Activated CD8-positive, alpha-beta memory T cell treated with anti-CD3 and anti-CD28 coated beads for 36 hours (primary cell): Measurements from ENCODE around the gene PRDX3. TPM values are rescaled to one million over a fixed set of nuclear protein-coding genes. Genes with fewer than 3 reads are reported as not detected.
"Not testable (repeated sequence)": the region's sequence is repeated elsewhere in the genome, so short reads cannot be mapped to it uniquely, and the experiment has no call there.

Experiments used
- CTCF ChIA-PET: fragments of 350-600 bp; sonication (Branson Sonifier 250); formaldehyde crosslinking; loops from one replicate; lab custom pipeline; 2021; ENCODE audit warnings: antibody characterized with exemption; lab: Charles Lee
- POLR2A ChIA-PET: fragments of 350-600 bp; sonication (Branson Sonifier 250); formaldehyde crosslinking; loops from one replicate; lab custom pipeline; 2021; ENCODE audit warnings: antibody characterized with exemption; lab: Charles Lee
- total RNA-seq, 2 experiments: library from RNA; stranded (reverse); gene quantifications; one replicate each; pipeline ENCODE4 v1.2.3, GENCODE V29; 2021

PRDX3 gene
- total RNA-seq, 2 experiments from 2014 or later: 216 to 217 TPM

DNA sequence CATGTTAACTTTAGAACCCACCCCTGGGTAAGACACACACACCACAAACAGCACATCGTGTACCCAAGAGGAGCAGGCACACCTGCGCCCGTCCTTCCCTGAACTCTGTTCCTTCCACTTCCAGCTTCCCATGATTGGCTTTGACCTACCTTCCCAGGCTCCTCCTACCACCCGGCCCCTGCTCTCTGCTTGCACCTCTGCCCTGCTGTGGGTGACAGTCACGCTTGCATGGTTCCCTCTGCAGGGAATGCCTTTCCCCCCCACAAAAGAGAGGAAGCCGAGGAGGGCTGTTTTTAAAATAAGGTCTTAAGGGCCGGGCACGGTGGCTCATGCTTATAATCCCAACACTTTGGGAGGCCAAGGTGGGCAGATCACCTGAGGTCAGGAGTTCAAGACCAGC is 29.5 kb downstream of the PRDX3 start:
- POLR2A ChIA-PET: no interaction called here
- CTCF ChIA-PET: no interaction called here

DNA sequence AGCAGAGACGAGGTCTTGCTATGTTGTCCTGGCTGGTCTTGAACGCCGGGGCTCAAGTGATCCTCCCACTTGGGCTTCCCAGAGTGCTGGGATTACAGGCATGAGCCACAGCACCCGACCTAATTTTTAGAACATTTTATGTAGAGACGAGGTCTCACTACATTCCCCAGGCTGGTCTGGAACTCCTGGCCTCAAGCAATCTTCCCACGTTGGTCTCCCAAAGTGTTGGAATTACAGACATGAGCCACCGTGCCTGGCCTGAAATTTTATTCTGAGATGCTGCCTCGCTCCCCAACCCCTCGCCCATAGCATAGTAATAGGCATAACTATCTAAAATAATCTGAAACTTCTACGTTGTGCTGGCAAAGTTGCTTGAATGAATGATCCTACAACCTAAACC is 35.0 kb downstream of the PRDX3 start:
- ChIA-PET CTCF (no interaction called here), POLR2A (no interaction called here)

DNA sequence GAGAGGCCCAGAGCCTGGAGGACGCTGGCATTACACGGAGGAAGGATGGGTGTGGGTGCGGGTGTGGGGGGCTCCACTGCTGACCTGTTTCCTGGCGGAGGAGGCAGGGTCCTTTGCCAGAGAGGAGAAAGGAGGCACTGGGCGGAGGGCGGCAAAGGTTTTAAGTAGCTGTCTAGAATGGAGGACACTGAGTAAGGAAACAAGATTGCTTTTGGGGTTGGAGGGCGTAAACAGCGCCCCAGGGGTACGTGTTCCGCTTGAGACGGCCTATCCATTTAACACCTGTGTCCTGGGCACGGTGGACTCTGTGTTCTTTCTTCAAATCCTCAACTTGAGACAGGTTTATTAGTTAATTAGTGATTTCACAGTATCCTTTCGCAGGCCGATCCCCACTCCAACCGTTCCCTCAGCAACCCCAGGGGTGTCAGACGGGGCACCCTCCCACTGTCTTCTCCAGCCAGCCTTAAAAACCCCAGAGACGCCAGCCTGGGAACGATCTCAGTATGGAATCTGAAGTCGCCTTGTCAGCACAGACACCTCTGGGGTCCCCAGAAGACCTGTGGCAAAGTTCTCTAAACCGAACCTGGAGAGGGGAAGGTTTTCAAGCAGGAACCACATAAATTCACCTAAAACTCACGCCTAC is 37.9 kb downstream of the PRDX3 start:
- ChIA-PET CTCF (no interaction called here), POLR2A (no interaction called here)

DNA sequence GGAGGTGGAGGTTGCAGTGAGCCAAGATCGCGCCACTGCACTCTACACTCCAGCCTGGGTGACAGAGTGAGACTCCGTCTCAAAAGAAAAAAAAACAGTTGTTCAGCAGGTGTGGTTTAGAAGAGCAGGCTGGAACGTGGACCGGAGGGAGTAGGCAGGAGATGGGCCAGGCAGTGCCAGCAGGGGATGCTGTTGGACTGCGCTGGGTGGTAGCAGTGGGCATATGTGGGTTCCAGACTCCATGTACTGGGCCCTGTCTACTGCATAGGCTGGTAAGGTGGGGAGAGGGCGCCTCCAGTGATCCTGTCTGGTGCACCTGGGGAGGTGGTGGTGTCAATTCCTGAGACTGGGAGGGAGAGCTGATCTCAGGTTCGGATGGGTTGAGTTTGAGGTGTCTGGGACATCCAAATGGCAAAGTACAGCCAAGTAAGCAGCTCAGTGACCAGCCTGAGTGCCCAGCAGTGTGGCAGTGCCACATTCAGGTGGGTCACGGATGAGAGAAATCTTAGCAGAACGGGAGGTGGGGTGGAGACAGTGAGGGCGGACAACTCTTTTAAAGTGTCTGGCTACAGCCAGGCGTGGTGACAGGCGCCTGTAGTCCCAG is 39.0 kb downstream of the PRDX3 start:
- POLR2A ChIA-PET: no interaction called here
- CTCF ChIA-PET: no interaction called here

DNA sequence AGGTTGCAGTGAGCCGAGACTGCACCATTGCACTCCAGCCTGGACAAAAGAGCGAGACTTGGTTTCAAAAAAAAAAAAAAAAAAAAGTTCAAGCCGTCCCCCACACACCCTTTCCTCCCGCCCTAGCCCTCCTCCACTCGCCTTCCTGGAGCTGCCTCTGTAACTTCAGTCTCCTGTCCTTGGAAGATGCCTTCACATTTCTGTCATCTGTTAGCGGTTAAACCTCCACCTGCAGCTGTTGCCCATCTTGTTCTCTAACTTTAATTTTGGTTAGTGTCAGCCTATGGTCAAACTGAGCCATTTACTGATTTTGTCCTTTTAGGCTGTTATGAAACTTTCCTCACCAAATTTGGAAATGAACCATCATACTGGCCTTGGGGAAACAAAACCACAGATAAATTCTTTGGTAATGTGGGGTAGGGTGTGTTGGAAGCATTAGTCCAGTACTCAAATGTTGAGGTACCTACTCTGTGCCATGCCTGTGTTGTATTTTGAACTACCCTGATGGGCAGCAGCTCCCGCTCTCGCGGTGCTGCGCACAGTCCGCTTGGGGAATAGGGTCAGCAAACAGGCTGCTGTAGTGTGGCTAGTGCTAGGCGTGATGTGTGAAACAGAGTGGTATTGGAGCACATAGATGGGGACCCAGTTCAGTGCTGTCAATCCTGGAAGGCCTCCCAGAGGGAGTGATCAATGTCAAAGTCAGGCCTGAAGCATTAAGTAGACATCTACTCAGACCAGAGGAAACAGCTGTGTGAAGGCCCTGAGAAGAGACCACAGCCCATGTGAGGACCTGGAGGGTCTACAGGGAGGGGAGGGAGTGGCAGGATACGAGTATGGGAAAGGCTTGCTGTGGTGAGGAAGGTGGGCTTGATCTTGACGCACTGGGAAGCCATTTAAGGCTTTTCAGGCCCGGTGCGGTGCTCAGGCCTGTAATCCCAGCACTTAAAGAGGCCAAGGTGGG is 40.0 kb downstream of the PRDX3 start:
- ChIA-PET CTCF (interaction anchor here (0.6 to 0.7 kb wide), 4 partner anchors 46 to 404 kb away, joined by 3 to 6 read pairs (median 3); partner anchors contain the start of gene RGS10), POLR2A (interaction anchor here (0.7 to 0.8 kb wide), 2 partner anchors 37 to 38 kb away, joined by 3 to 9 read pairs; no protein-coding TSS in a partner anchor)

DNA sequence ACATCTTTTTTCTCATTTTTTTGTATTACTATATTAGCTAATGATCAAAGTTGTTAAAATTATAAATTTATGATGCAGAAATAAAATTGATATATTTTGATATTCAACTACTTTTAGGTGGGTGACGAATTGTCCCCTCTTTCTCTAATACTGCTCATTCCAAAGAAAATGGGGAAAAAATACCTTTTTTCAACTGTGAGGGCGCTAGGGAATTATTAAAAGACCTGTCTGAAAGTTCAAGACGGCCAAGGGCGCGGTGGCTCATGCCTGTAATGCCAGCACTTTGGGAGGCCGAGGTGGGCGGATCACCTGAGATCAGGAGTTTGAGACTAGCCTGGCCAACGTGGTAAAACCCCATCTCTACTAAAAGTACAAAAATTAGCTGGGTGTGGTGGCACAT is 40.7 kb downstream of the PRDX3 start:
- CTCF ChIA-PET: interaction anchor here (0.7 kb wide), 3 partner anchors 112 to 405 kb away, joined by 3 to 6 read pairs (median 3); partner anchors contain the start of gene RGS10
- POLR2A ChIA-PET: not testable (repeated sequence)

DNA sequence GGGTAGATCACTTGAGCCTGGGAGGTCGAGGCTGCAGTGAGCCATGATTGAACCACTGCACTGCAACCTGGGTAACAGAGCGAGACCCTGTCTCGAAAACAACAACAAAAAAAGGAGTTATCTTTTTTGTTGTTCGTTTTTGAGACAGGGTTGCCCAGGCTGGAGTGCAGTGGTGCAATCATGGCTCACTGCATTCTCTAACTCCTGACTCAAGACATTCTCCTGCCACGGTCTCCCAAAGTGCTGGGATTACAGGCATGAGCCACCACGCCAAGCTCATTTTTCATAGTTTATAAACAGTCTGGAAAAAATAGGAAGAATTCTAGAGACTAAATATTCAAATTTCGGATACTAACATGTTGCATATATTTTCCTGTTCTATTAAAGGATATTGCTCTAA is 42.5 kb downstream of the PRDX3 start:
- POLR2A ChIA-PET: interaction anchor here (0.8 kb wide), 1 partner anchor 43 kb away, joined by 3 read pairs; the partner anchor contains the start of gene PRDX3
- CTCF ChIA-PET: no interaction called here

DNA sequence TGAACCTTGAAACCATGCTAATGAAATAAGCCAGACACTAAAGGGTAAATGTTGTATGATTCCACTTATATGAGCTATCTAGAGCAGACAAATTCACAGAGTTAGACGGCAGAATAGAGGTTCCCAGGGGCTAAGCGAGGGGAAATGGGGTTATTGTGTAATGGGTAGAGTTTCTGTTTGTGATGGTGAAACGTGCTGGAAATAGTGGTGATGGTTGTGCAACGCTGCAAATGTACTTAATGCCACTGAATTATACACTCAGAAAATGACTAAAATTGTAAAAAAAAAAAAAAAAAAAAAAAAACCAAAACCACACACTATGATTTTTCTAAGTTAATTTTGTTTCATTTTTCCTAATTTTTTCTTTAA is 43.1 kb downstream of the PRDX3 start:
- POLR2A ChIA-PET: interaction anchor here (0.7 to 0.8 kb wide), 3 partner anchors 12 to 55 kb away, joined by 3 to 15 read pairs (median 3); partner anchors contain the start of gene PRDX3
- CTCF ChIA-PET: no interaction called here

DNA sequence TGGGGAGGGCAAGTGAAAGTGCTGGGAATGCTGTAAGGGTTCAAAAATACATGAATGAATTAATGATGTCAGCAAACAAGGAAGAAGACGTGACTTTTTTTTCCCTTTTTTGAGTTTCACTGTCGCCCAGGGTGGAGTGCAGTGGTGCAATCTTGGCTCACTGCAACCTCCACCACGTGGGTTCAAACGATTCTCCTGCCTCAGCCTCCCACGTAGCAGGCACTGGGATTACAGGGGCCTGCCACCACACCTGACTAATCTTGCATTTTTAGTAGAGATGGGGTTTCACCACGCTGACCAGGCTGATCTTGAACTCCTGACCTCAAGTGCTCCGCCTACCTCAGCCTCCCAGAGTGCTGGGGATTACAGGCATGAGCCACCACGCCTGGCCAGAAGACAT is 44.7 kb downstream of the PRDX3 start:
- POLR2A ChIA-PET: no interaction called here
- CTCF ChIA-PET: no interaction called here

DNA sequence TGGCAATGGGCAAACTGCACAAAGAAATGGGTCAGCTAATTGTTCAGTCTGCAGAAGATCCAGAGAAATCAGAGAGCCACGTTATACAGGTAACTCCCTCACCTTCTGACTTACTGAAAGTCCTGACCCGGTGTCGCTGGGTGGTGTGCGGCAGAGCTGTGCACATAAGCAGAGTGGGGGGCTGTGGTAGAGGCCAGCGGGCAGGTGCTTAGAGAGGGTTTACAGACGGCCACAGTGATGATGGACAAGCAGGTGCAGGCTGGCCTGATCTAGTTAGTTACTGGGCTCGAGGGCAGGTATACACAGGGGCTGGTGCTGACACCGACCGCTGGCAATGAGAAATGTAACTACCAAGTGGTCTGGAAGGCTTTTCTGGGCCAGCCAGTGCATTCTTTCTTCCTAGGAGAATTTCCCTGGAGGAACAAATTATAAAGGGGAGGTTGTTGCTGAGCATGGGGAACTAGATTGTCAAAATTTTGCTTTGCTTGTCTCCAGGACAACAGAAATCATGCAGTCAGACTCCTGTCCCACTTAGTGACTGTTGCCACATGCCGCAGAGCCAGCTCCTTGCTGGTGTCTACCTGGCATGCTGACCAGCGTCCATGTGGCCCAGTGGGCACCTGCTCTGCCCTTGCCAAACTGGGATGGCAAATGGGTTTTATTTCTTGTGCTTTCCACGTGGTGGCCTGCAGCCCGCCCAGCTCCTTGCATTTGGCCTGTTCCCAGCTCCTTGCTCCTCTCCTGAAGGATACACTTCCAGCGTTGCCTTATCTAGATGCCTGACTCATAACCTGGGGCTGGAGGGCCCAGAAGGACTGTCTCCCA is 45.9 kb downstream of the PRDX3 start:
- CTCF ChIA-PET: interaction anchor here (0.9 to 1.5 kb wide), 2 partner anchors 32 to 44 kb away, joined by 3 read pairs; partner anchors contain the start of gene SFXN4
- POLR2A ChIA-PET: interaction anchor here (0.6 to 1.6 kb wide), 5 partner anchors 9 to 53 kb away, joined by 3 to 10 read pairs (median 9); partner anchors contain the start of genes EIF3A and SFXN4

DNA sequence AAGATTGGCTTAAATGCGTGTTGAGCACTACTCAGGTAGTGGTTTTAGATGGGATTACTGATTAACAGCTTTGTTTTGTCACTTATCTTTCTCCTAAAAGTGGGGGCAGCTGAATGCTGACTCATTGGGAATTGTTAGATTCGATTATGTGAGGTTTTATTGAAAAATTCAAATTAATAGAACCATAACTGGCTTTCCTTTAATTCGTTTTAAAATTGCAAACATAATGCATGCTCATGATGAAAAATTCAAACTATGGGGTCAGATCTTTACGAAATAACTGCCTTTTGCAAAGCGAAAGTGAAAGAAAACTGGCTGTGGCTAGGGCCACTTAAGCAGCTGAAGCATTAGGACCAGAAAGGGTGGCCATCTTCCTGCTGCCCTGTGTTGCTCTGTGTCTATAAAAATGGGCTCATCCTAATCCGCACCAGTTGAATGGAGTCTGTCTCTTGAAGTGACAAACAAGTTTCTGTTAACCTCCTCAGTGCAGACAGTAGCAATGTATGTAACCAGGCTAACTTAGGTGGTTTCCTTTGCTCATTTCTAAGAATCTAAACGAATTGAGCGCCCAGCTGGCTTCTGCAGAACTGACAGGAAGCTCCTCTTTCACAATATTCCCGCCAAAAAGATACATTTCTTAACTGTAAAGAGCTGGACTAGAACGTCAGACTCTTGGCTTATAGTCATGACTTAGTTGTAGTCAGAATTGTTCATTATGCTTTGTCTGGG is 46.9 kb downstream of the PRDX3 start:
- CTCF ChIA-PET: interaction anchor here (0.9 to 1.5 kb wide), 4 partner anchors 27 to 47 kb away, joined by 3 read pairs; partner anchors contain the start of genes DENND10, PRDX3 and SFXN4
- POLR2A ChIA-PET: interaction anchor here (0.5 to 1.6 kb wide), 9 partner anchors 8 to 75 kb away, joined by 3 to 10 read pairs (median 3); partner anchors contain the start of genes DENND10, EIF3A, GRK5 and SFXN4

DNA sequence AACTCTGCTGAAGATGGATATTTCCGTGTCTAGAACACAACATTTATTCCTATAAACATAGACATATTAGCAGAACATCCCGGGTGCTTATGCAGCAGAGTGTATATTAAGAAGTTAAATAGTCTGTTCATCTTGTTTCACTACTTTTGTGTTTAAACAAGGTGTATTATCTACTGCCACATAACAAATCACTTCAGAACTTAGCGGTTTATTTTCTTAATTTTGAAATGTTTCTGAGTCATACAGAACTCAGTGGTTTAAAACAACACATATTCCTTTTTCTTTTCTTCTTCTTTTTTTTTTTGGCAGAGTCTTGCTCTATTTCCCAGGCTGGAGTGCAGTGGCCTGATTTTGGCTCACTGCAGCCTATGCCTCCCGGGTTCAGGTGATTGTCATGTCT is 48.9 kb downstream of the PRDX3 start:
- ChIA-PET CTCF (no interaction called here), POLR2A (no interaction called here)

DNA sequence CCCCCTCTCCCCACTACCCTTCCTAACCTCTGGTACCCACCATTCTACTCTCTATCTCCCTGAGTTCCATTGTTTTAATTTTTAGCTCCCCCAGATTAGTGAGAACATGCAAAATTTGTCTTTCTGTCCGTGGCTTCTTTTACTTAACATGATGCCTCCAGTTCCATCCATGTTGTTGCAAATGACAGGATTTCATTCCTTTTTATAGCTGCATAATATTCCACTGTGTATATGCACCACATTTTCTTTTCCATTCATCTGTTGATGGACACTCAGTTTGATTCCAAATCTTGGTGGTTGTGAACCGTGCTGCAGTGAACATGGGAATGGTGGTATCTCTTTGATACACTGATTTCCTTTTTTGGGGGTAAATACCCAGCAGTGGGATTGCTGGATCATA is 52.7 kb downstream of the PRDX3 start:
- ChIA-PET POLR2A (no interaction called here), CTCF (no interaction called here)

DNA sequence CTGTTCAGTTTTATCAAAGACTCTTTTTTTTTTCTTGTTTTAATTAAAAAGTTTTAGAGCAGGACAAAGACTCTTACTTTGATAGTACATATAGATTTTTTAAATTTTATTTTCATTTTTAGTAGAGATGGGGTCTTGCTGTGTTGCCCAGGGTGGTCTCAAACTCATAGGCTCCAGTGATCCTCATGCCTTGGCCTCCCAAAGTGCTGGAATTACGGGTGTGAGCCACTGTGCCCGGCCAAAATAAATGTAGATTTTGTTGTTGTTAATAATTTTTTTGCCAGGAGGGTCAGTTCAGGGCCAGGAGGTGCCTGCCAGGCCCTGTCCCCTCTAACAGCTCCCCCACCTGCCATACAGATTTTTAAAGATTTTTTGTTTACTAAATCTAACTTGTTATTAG is 57.7 kb downstream of the PRDX3 start:
- ChIA-PET CTCF (no interaction called here), POLR2A (interaction anchor here (1.1 kb wide), 1 partner anchor 37 kb away, joined by 3 read pairs; no protein-coding TSS in a partner anchor)

DNA sequence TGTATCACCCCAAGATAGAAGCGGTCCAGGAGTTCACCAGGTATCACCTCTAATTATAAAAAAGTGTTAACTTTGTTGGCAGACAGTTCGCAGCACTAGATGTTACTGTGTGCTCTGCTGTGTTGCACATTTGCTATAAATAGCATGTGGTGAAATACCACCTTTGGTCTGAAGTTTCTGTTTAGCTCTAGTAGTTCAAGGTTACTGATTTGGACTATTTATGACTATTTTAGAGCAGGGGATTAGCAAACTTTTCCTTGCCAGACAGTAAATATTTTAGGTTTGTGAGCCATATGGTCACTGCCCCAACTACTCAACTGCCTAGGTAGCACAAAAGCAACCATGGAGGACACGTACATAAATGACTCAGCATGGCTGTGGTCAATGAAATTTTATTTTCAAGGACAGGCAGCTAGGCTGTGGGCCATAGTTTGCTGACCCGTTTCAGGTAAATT is 58.2 kb downstream of the PRDX3 start:
- POLR2A ChIA-PET: interaction anchor here (0.6 to 1.1 kb wide), 2 partner anchors 37 to 43 kb away, joined by 3 to 5 read pairs; no protein-coding TSS in a partner anchor
- CTCF ChIA-PET: interaction anchor here (1.3 kb wide), 1 partner anchor 14 kb away, joined by 3 read pairs; no protein-coding TSS in a partner anchor

DNA sequence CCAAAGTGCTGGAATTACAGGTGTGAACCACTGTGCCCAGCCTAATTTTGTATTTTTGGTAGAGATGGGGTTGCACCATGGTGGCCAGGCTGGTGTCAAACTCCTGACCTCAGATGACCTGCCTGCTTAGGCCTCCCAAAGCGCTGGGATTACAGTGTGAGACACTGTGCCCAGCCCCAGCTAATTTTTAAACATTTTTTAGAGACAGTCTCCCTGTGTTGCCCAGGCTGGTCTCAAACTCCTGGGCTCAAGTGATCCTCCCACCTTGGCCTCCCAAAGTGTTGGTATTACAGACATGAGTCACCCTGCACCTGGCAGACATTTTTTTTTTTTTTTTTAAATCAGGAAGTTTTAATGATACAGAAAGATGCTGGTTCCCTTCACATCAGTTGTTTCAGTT is 59.2 kb downstream of the PRDX3 start:
- POLR2A ChIA-PET: interaction anchor here (1.0 kb wide), 1 partner anchor 12 kb away, joined by 3 read pairs; no protein-coding TSS in a partner anchor
- CTCF ChIA-PET: interaction anchor here (1.3 kb wide), 1 partner anchor 13 kb away, joined by 3 read pairs; no protein-coding TSS in a partner anchor

DNA sequence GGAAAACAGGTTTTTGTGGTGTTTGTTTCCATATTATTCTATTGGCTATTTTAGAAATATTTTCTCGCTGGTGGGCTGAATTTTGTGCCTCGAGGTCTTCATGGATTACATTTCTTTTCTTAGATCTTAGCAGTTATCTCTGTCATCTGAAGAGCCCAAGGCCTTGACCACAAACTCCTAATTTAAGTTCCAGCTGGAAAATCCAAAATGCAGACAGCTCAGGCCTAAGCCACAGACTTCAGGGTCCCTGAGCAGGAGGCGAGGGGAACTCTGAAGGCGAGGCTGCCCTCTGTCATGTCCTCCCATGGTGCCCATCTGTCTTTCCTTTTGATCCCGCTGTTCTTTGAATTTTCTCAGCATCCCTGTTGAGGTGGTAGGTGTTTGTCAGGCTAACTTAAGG is 60.4 kb downstream of the PRDX3 start:
- POLR2A ChIA-PET: no interaction called here
- CTCF ChIA-PET: no interaction called here
